GM18951 (cell line): Measurements from ENCODE around the gene SNHG17.
"Not testable (repeated sequence)": the region's sequence is repeated elsewhere in the genome, so short reads cannot be mapped to it uniquely, and the experiment has no call there.

Source experiments
- POLR2A ChIP-seq: IDR thresholded peaks from 4 replicates; pipeline ENCODE4 v1.6.1; 2011; ENCODE audit warnings: mild to moderate bottlenecking; ENCODE audit not compliant: insufficient read length, insufficient read depth; ENCODE audit errors: extremely low read depth
- in situ Hi-C: fragments of 300-500 bp; cut with MboI; formaldehyde crosslinking; loops from one replicate; pipeline ENCODE4 v1.12.0; 2022; ENCODE audit warnings: low sequenced_read_pairs, mixed read lengths, inconsistent platforms; ENCODE audit not compliant: unreplicated experiment

SNHG17 gene

GRCh38 chr20:38414769-38415450 lies 20.2 kb downstream of the SNHG17 start:
- in situ Hi-C loops = no loop called here
- no peak for TF ChIP-seq POLR2A

- no peak for TF ChIP-seq POLR2A
- in situ Hi-C loops = no loop called here
Measured at GRCh38 chr20:38412877-38413577, 22.1 kb downstream of the SNHG17 start.

- in situ Hi-C loops = not testable (repeated sequence)
Measured at GRCh38 chr20:38407822-38408221, 27.3 kb downstream of the SNHG17 start.

GRCh38 chr20:38407321-38407720 lies 27.8 kb downstream of the SNHG17 start:
- in situ Hi-C loops = no loop called here
- no peak for TF ChIP-seq POLR2A

GRCh38 chr20:38406476-38406875 lies 28.7 kb downstream of the SNHG17 start:
- TF ChIP-seq POLR2A = no peak
- in situ Hi-C loops = no loop called here

- in situ Hi-C loops = no loop called here
- no peak for TF ChIP-seq POLR2A
Measured at GRCh38 chr20:38405132-38405531, 30.0 kb downstream of the SNHG17 start.

- no peak for TF ChIP-seq POLR2A
- in situ Hi-C loops = no loop called here
Measured at GRCh38 chr20:38404016-38404415, 31.1 kb downstream of the SNHG17 start.

- in situ Hi-C loops = no loop called here
- no peak for TF ChIP-seq POLR2A
Measured at GRCh38 chr20:38402816-38403215, 32.3 kb downstream of the SNHG17 start.

- TF ChIP-seq POLR2A = no peak
- in situ Hi-C loops = no loop called here
Measured at GRCh38 chr20:38402089-38402488, 33.0 kb downstream of the SNHG17 start.

GRCh38 chr20:38395751-38396395 lies 39.3 kb downstream of the SNHG17 start:
- in situ Hi-C loops = loop anchor here (10.0 kb wide), 1 partner anchor 161 kb away; no protein-coding TSS in a partner anchor

GRCh38 chr20:38395165-38395564 lies 40.0 kb downstream of the SNHG17 start:
- TF ChIP-seq POLR2A = no peak
- in situ Hi-C loops = loop anchor here (10.0 kb wide), 1 partner anchor 160 kb away; no protein-coding TSS in a partner anchor

GRCh38 chr20:38393259-38393658 lies 41.9 kb downstream of the SNHG17 start:
- TF ChIP-seq POLR2A = no peak
- in situ Hi-C loops = loop anchor here (10.0 kb wide), 1 partner anchor 158 kb away; no protein-coding TSS in a partner anchor

GRCh38 chr20:38392356-38392755 lies 42.8 kb downstream of the SNHG17 start:
- no peak for TF ChIP-seq POLR2A
- in situ Hi-C loops = loop anchor here (10.0 kb wide), 1 partner anchor 158 kb away; no protein-coding TSS in a partner anchor

- TF ChIP-seq POLR2A = no peak
- in situ Hi-C loops = no loop called here
Measured at GRCh38 chr20:38387953-38388352, 47.2 kb downstream of the SNHG17 start.

GRCh38 chr20:38386851-38387250 lies 48.3 kb downstream of the SNHG17 start:
- no peak for TF ChIP-seq POLR2A
- in situ Hi-C loops = no loop called here
